ENCODE results near the gene ENOX1.

Gene ENOX1

DNA sequence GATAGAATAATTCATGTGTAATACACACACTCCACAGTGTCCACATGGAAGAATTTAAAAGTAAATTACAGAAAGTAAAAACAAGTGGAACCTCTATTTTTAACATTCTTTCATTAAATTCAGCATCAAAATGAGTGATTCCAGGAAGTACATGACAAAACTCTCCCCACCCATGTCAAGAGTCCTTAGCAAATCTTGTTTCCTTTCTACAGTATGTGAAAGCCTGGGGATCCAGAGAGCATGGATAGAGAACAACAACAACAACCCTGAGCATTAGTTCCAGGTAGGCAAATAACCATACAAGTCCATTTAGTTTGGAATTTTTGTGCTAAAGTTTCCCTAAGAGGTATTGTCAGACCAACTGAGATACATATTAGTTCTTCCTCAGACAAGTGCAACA, 267.9 kb downstream of the ENOX1 start:
- no peak overlapping the region for H3K27ac ChIP-seq (ENCODE audit: low read depth, low read length)
- no peak overlapping the region for H3K4me3 ChIP-seq (ENCODE audit: low read depth in 1 of 5, low read length in 5 of 5)
- no peaks in the 10 kb centered on the region for H3K9me3 ChIP-seq (ENCODE audit: control insufficient read depth in 5 of 5, low read length in 5 of 5)
- peaks cover 0 to 23% (median 3%) of the 10 kb centered on the region in 5 donors for H3K4me1 ChIP-seq (ENCODE audit: control insufficient read depth in 5 of 5, insufficient read depth in 5 of 5, low read length in 5 of 5)
- no peaks in the 10 kb centered on the region for H3K27me3 ChIP-seq (ENCODE audit: control insufficient read depth in 5 of 5, insufficient read depth in 4 of 5, low read length in 5 of 5)
- no peak overlapping the region for H3K9ac ChIP-seq (ENCODE audit: low read length in 5 of 5)
- H3K36me3 ChIP-seq (ENCODE audit: control insufficient read depth in 5 of 5, insufficient read depth in 5 of 5, low read length in 5 of 5), result no peaks in the 10 kb centered on the region

DNA sequence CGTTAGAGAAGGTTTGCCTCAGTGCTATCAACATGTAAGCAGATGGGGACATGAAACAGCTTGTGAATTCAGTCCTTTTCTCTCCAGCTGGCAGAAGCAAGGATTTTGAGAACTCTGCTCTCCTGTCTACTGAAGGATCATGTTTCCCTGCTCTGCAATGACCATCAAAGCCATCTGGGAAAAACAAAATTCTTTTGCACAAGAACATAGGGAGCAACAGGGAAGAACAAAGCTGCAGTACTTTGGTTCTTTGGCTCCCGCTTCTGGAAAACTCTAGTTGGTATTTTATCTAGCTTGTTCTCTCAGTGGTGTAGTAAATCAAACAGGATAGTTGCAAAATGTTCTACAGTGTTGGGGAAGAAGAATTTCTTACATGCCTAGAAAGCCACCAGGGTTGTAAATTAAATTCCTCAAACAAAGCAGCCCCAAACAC, 270.4 kb downstream of the ENOX1 start:
- H3K4me1 ChIP-seq (ENCODE audit: control insufficient read depth in 5 of 5, insufficient read depth in 5 of 5, low read length in 5 of 5), result peaks cover 2 to 30% (median 7%) of the 10 kb centered on the region in 5 donors
- no peaks in the 10 kb centered on the region for H3K9me3 ChIP-seq (ENCODE audit: control insufficient read depth in 5 of 5, low read length in 5 of 5)
- H3K4me3 ChIP-seq (ENCODE audit: low read depth in 1 of 5, low read length in 5 of 5), result no peak overlapping the region
- no peaks in the 10 kb centered on the region for H3K36me3 ChIP-seq (ENCODE audit: control insufficient read depth in 5 of 5, insufficient read depth in 5 of 5, low read length in 5 of 5)
- H3K27me3 ChIP-seq (ENCODE audit: control insufficient read depth in 5 of 5, insufficient read depth in 4 of 5, low read length in 5 of 5), result no peaks in the 10 kb centered on the region
- no peak overlapping the region for H3K9ac ChIP-seq (ENCODE audit: low read length in 5 of 5)
- no peak overlapping the region for H3K27ac ChIP-seq (ENCODE audit: low read depth, low read length)

DNA sequence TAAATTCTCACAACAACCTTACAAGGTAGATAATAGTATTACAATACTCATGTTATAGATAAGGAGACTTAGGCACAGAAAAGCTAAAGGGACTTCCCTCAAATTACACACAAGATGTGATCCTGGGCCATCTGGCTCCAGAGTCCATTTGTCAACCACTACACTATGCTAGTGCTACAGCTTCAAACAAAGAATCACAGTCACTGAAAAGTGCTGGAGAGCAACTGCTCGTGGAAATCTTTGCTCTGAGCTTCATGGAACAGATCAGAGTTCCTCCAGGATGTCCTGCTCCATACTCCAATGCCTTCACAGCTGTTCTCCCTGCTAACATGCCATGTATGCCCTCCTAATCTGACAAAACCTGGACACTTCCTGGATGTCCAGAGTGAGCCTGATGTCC, 271.2 kb downstream of the ENOX1 start:
- H3K4me1 ChIP-seq (ENCODE audit: control insufficient read depth in 5 of 5, insufficient read depth in 5 of 5, low read length in 5 of 5), result peaks cover 2 to 35% (median 13%) of the 10 kb centered on the region in 5 donors
- H3K27me3 ChIP-seq (ENCODE audit: control insufficient read depth in 5 of 5, insufficient read depth in 4 of 5, low read length in 5 of 5), result no peaks in the 10 kb centered on the region
- no peaks in the 10 kb centered on the region for H3K9me3 ChIP-seq (ENCODE audit: control insufficient read depth in 5 of 5, low read length in 5 of 5)
- H3K4me3 ChIP-seq (ENCODE audit: low read depth in 1 of 5, low read length in 5 of 5), result no peak overlapping the region
- no peaks in the 10 kb centered on the region for H3K36me3 ChIP-seq (ENCODE audit: control insufficient read depth in 5 of 5, insufficient read depth in 5 of 5, low read length in 5 of 5)
- no peak overlapping the region for H3K9ac ChIP-seq (ENCODE audit: low read length in 5 of 5)
- H3K27ac ChIP-seq (ENCODE audit: low read depth, low read length), result no peak overlapping the region

DNA sequence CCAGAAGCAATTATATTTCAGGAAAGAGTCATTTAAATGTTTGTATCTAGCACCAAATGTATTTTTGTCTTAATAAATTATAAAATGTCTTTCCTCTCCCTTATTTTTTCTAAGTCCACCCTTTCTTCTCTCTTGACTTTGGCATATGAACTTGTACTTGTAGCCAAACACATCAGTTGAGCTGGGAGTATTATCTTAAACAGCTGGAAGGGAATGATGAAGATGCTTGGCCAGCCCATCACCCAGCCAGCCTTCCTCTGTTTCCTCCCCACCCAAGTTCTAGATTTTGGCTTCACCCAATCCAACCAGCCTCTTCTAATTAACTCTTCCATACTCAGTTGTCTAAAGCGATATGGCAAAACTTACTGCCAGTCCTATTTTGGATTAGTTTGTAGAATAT, 272.5 kb downstream of the ENOX1 start:
- peaks cover 2 to 33% (median 13%) of the 10 kb centered on the region in 5 donors for H3K4me1 ChIP-seq (ENCODE audit: control insufficient read depth in 5 of 5, insufficient read depth in 5 of 5, low read length in 5 of 5)

DNA sequence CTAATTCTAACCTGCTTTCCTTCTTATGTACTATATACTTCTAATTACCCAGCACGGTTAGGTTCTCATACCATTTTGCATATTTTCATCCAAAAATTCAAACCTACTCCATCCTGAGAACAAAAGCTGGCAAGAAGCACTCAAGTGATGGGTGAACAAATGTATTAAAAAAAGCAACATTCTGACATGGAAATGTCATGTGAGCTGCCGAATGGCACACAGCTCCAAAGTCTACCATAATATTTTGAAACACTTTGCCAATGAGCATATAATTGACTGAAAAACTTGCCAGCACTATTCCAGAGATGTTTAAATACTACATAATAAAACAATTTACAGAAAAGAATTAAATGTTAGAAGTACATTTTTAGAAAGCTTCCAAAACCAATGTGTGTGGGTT, 274.6 kb downstream of the ENOX1 start:
- H3K27ac ChIP-seq (ENCODE audit: low read depth, low read length), result no peak overlapping the region
- H3K9ac ChIP-seq (ENCODE audit: low read length in 5 of 5), result no peak overlapping the region
- no peaks in the 10 kb centered on the region for H3K27me3 ChIP-seq (ENCODE audit: control insufficient read depth in 5 of 5, insufficient read depth in 4 of 5, low read length in 5 of 5)
- no peaks in the 10 kb centered on the region for H3K9me3 ChIP-seq (ENCODE audit: control insufficient read depth in 5 of 5, low read length in 5 of 5)
- H3K36me3 ChIP-seq (ENCODE audit: control insufficient read depth in 5 of 5, insufficient read depth in 5 of 5, low read length in 5 of 5), result no peaks in the 10 kb centered on the region
- H3K4me3 ChIP-seq (ENCODE audit: low read depth in 1 of 5, low read length in 5 of 5), result no peak overlapping the region
- peaks cover 2 to 33% (median 13%) of the 10 kb centered on the region in 5 donors for H3K4me1 ChIP-seq (ENCODE audit: control insufficient read depth in 5 of 5, insufficient read depth in 5 of 5, low read length in 5 of 5)

More for the DNA sequence above, 272.5 kb downstream of the ENOX1 start:
- Histone ChIP-seq H3K9me3 (ENCODE audit: control insufficient read depth in 5 of 5, low read length in 5 of 5) (no peaks in the 10 kb centered on the region), H3K36me3 (ENCODE audit: control insufficient read depth in 5 of 5, insufficient read depth in 5 of 5, low read length in 5 of 5) (no peaks in the 10 kb centered on the region), H3K9ac (ENCODE audit: low read length in 5 of 5) (no peak overlapping the region), H3K27ac (ENCODE audit: low read depth, low read length) (no peak overlapping the region), H3K27me3 (ENCODE audit: control insufficient read depth in 5 of 5, insufficient read depth in 4 of 5, low read length in 5 of 5) (no peaks in the 10 kb centered on the region), H3K4me3 (ENCODE audit: low read depth in 1 of 5, low read length in 5 of 5) (no peak overlapping the region)

DNA sequence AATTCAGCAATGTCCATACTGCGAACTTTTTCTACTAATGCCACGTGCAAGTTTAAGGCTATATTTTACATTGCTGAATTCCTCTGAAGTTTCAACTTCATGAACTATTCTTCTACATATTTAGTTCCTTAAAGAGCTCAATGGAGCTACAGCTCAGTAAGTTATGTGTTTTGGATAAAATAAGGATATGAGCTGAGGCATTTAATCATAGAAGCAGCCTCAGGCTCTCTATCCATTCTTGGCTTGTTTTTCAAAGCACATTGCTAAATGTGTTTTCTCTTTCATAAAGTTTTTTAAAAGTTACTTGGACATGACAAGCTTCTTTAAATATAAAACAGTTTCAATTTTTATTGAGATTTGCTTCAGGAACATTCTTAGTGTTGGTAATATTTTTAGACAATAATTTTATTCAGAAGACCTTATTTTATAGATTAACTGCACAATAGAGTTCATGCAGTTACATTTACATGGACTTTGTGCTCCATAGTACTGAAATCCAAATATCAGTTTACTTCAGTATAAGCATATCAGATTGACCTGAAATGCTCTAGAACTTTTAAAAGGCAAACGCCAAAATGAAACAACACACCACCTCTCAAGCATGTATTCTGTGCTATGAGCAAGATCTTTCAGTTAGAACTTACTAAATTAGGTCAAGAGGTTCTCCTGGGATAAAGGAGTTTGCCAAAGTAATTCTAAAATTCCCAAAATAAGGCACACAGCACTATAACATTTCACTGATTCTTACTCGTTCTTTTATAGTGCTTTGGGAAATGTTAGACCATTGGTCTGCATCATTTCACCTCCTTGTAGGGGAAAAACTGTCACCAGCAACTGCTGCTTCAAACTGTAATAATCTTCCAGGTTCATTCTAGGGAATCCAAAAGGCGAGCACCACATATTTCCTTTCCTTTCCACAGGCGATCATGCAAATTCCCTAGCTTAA, 275.5 kb downstream of the ENOX1 start:
- peak overlapping the region in 1 of 5 donors; percentile 15 for H3K4me3 ChIP-seq (ENCODE audit: low read depth in 1 of 5, low read length in 5 of 5)
- no peaks in the 10 kb centered on the region for H3K9me3 ChIP-seq (ENCODE audit: control insufficient read depth in 5 of 5, low read length in 5 of 5)
- H3K4me1 ChIP-seq (ENCODE audit: control insufficient read depth in 5 of 5, insufficient read depth in 5 of 5, low read length in 5 of 5), result peaks cover 2 to 26% (median 13%) of the 10 kb centered on the region in 5 donors
- no peaks in the 10 kb centered on the region for H3K36me3 ChIP-seq (ENCODE audit: control insufficient read depth in 5 of 5, insufficient read depth in 5 of 5, low read length in 5 of 5)
- H3K27ac ChIP-seq (ENCODE audit: low read depth, low read length), result no peak overlapping the region
- H3K27me3 ChIP-seq (ENCODE audit: control insufficient read depth in 5 of 5, insufficient read depth in 4 of 5, low read length in 5 of 5), result no peaks in the 10 kb centered on the region
- H3K9ac ChIP-seq (ENCODE audit: low read length in 5 of 5), result no peak overlapping the region

DNA sequence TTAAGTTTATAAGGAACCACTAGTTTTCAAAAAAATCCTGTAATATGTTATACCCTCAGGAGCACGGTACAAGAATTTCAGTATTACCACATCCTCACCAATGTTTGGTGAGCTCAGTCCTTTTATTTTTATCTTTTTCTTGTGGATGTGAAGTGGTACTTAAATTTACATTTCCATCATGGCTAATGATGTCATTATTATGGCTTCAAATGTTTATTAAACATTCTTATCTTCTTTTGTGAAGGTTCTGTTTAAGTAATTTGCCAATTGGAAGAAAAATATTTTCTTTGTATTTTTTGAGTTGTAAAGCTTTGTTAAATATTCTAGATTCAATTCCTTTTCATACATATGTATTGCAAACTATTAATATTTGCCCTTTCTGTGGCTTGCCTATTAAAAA, 291.0 kb downstream of the ENOX1 start:
- Histone ChIP-seq H3K27me3 (ENCODE audit: control insufficient read depth in 5 of 5, insufficient read depth in 4 of 5, low read length in 5 of 5) (no peaks in the 10 kb centered on the region), H3K36me3 (ENCODE audit: control insufficient read depth in 5 of 5, insufficient read depth in 5 of 5, low read length in 5 of 5) (no peaks in the 10 kb centered on the region), H3K4me1 (ENCODE audit: control insufficient read depth in 5 of 5, insufficient read depth in 5 of 5, low read length in 5 of 5) (no peaks in the 10 kb centered on the region), H3K9me3 (ENCODE audit: control insufficient read depth in 5 of 5, low read length in 5 of 5) (peaks cover 0 to 10% (median 2%) of the 10 kb centered on the region in 5 donors), H3K27ac (ENCODE audit: low read depth, low read length) (no peak overlapping the region), H3K9ac (ENCODE audit: low read length in 5 of 5) (no peak overlapping the region), H3K4me3 (ENCODE audit: low read depth in 1 of 5, low read length in 5 of 5) (no peak overlapping the region)

DNA sequence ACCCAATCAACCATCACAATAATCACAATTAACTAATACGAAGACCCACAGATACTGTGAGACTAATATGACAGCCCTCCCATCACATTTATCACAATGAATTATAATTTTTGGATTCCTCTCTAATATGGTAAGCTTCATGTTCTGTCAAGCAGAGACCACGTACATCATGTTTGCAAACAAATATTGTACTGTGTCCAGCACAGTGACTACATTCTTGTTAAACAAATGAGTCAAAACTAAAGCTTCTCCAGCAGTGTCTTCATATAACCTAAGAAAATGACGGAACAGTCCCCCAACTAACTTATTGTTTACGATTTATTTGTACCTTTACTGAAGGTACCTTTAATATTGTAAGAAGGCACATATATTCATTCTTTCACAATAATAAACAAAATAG, 292.6 kb downstream of the ENOX1 start:
- H3K27me3 ChIP-seq (ENCODE audit: control insufficient read depth in 5 of 5, insufficient read depth in 4 of 5, low read length in 5 of 5), result no peaks in the 10 kb centered on the region
- peaks cover 0 to under 1% (median 0%) of the 10 kb centered on the region in 5 donors for H3K9me3 ChIP-seq (ENCODE audit: control insufficient read depth in 5 of 5, low read length in 5 of 5)
- no peak overlapping the region for H3K27ac ChIP-seq (ENCODE audit: low read depth, low read length)
- H3K9ac ChIP-seq (ENCODE audit: low read length in 5 of 5), result no peak overlapping the region
- H3K4me1 ChIP-seq (ENCODE audit: control insufficient read depth in 5 of 5, insufficient read depth in 5 of 5, low read length in 5 of 5), result no peaks in the 10 kb centered on the region
- no peaks in the 10 kb centered on the region for H3K36me3 ChIP-seq (ENCODE audit: control insufficient read depth in 5 of 5, insufficient read depth in 5 of 5, low read length in 5 of 5)
- H3K4me3 ChIP-seq (ENCODE audit: low read depth in 1 of 5, low read length in 5 of 5), result no peak overlapping the region

DNA sequence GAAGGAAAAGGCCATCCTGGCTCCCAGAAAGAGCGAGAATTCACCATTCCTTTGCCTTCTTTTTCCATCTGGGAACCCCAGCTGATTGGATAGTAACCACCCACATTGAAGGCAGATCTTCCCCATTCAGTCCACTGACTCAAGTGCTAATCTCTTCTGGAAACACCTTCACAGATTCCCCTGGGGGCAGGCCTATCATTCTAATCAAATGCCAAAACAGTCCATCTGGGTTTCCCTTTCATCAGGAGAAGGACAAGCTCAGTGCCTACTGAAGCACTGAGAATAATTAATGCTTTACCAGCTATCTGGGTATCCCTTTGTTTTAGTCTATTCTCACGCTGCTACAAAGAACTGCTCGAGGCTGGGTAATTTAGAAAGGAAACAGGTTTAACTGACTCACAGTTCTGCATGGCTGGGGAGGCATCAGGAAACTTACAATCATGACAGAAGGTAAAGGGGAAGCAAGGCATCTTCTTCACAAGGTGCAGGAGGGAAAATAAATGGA, 293.2 kb downstream of the ENOX1 start:
- H3K9ac ChIP-seq (ENCODE audit: low read length in 5 of 5), result no peak overlapping the region
- H3K36me3 ChIP-seq (ENCODE audit: control insufficient read depth in 5 of 5, insufficient read depth in 5 of 5, low read length in 5 of 5), result no peaks in the 10 kb centered on the region
- H3K27me3 ChIP-seq (ENCODE audit: control insufficient read depth in 5 of 5, insufficient read depth in 4 of 5, low read length in 5 of 5), result no peaks in the 10 kb centered on the region
- no peaks in the 10 kb centered on the region for H3K9me3 ChIP-seq (ENCODE audit: control insufficient read depth in 5 of 5, low read length in 5 of 5)
- H3K4me1 ChIP-seq (ENCODE audit: control insufficient read depth in 5 of 5, insufficient read depth in 5 of 5, low read length in 5 of 5), result no peaks in the 10 kb centered on the region
- no peak overlapping the region for H3K27ac ChIP-seq (ENCODE audit: low read depth, low read length)
- H3K4me3 ChIP-seq (ENCODE audit: low read depth in 1 of 5, low read length in 5 of 5), result no peak overlapping the region

DNA sequence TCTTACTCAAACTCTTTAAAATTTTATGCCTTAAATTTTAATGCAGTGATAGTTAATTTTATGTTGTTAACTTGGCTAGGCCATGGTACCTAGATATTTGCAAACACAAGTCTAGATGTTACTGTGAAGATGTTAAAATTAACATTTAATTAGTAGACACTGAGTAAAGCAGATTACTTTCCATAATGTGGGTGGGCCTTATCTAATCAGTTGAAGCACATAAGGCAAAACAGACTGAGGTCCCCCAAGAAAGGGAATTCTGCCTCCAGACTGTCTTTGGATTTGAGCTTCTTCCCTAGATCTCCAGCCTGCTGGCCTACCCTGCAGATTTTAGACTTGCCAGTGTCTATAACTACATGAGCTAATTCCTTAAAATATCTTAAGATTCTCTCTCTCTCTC, 294.0 kb downstream of the ENOX1 start:
- H3K9ac ChIP-seq (ENCODE audit: low read length in 5 of 5), result no peak overlapping the region
- H3K27me3 ChIP-seq (ENCODE audit: control insufficient read depth in 5 of 5, insufficient read depth in 4 of 5, low read length in 5 of 5), result no peaks in the 10 kb centered on the region
- no peak overlapping the region for H3K4me3 ChIP-seq (ENCODE audit: low read depth in 1 of 5, low read length in 5 of 5)
- H3K4me1 ChIP-seq (ENCODE audit: control insufficient read depth in 5 of 5, insufficient read depth in 5 of 5, low read length in 5 of 5), result no peaks in the 10 kb centered on the region
- H3K27ac ChIP-seq (ENCODE audit: low read depth, low read length), result no peak overlapping the region
- no peaks in the 10 kb centered on the region for H3K36me3 ChIP-seq (ENCODE audit: control insufficient read depth in 5 of 5, insufficient read depth in 5 of 5, low read length in 5 of 5)
- no peaks in the 10 kb centered on the region for H3K9me3 ChIP-seq (ENCODE audit: control insufficient read depth in 5 of 5, low read length in 5 of 5)
